GM19452 (cell line): Measurements from ENCODE around the gene DNAH10.
"Not testable (repeated sequence)": the region's sequence is repeated elsewhere in the genome, so short reads cannot be mapped to it uniquely, and the experiment has no call there.

Source experiments
- ATAC-seq: cut with Tn5 transposase; IDR thresholded peaks from one replicate; pipeline ENCODE4 v1.9.1; 2021; ENCODE audit not compliant: unreplicated experiment

DNAH10 gene

DNA sequence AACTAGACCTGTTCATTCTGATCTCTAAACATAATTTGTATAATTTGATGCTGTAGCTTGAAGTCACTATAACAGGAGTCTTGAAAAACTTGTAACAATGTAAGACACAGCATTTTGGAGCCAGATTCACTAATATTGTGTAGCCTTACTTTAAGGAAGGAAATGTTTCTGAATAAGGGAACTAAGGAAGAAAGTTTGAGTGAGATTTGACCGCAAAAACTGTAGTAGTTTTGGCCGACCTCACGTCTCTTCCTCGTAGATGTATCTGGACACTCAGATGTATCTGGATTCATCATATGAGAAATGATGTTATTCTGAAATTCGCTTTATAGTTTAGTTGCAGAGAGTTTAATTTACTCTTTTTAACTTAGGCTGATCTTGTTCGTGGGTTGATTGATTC lies 13.9 kb upstream of the DNAH10 start:
- no peak for ATAC-seq

DNA sequence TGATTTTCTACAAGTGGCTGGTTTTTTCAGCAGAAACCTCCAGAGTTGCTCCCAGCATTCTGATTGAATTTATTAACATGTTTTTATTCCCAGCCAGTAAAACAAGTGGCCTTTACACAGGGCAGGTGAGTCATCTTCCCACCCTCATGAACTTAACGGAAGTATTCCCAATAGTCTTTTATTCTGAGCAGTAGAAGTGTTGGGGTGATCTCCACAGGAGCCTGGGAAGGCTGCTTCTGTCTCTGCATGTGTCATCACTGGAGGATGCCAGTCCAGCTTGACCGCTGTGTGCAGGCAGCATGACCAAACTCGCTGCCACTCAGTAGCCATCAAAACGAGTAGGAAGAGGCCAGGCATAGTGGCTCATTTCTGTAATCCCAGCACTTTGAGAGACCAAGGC lies 13.4 kb upstream of the DNAH10 start:
- no peak for ATAC-seq

DNA sequence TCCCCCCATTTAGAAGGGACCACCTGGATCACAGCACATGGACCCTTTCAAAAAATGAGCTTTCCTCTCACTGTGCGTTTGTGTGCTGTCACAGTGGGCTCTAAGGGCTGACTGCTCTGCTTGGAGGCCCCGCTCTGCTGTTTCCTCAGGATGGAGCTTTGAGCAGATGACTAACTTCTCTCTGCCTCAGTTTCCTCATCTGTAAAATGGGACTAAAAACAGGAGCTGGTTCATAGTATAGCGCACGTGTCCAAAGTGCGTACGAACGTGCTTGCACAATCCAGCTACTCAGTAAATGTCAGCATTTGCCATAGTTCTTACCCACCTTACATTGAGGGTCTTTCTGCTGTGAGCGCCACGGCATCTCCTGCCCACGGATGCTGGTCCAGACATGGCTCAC lies 12.7 kb upstream of the DNAH10 start:
- ATAC-seq, result no peak

DNA sequence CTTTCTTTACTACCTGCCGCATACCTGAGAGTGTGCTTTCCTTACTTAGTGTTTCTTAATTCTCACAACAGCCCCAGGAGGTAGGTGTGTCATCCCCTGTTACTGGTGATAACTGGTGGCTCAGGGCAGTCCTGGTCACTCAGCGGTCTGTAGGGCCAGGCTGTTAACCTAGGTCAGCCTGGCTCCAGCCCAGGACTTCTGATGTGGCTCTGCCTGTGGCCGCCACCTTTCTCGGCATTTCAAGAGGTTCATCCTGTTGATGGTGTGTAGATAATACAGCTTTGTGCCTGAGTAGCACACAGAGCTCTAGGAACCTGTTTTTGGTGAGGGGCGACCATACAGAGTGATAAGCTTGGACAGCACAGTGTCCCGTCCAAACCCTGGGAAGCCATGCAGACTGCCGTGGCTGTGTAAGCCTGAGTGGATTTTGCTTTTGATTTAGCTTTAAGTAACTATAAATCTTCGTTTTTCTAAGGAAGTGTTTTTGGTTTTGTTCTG lies 11.9 kb upstream of the DNAH10 start:
- no peak for ATAC-seq

DNA sequence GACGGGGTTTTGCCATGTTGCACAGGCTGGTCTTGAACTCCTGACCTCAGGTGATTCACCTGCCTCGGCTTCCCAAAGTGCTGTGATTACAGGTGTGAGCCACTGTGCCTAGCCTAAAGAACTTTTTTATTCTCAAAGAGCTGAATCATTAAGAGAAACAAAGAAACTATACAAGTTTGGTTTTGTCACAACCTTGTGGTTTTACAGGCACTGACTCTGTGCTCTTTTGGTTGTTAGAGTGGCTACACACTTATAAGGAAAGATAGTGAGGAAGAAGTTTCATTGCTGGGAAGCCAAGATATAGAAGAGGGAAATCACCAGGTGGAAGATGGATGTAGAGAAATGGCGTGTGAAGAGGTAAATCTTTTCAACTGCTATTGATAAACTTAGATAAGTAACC lies 10.1 kb upstream of the DNAH10 start:
- no peak for ATAC-seq

DNA sequence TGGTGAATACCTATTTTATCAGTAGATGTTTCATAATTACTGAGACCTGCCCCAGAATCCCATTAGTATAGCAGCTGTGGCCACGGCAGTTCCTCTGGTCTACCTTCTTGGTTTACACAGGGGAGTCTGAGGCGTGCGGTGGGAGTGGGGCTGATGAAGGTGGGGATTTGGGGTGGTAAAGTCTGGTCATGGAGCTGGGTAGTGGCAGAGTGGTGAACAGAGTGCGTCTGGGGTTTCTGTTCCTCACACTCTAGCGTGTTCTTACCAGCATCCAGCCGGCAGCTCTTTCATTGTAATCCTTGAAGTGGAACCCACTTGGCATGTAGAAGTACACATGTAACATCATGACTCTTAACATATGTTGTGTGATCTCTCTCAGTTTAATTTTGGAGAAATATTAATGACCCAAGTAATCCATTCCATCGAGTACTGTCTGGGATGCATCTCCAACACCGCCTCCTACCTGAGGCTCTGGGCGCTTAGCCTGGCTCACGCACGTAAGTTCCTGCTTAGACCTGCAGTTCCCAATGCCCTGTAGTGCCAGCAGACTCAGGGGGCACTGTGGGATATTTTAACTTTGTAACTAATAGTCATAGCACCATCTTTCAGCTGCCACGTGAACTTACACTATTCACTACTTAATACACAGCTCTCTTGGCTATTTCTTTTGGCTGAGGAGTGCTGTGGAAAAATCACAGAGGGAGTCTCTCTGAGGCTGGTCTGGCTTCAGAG lies 7.9 kb upstream of the DNAH10 start:
- ATAC-seq, result no peak

DNA sequence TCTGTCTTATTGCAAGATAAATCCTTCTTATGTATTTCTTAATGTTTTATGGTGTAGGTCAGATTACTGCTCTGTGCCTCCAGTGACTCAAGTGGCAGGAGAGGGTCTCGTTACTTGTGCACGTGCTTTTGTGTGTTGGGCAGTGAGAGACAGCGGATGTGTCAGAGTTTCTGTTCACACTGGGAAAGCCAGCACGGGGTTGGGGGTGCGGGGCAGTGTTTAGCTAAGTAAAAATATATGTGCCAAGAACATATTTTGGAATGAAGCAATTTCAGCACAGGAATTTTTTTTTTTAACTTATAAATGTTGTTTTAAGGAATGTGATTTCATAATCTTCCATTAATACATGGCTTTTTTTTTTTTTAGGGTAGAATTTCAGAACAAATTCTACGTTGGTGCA lies 4.5 kb upstream of the DNAH10 start:
- no peak for ATAC-seq

DNA sequence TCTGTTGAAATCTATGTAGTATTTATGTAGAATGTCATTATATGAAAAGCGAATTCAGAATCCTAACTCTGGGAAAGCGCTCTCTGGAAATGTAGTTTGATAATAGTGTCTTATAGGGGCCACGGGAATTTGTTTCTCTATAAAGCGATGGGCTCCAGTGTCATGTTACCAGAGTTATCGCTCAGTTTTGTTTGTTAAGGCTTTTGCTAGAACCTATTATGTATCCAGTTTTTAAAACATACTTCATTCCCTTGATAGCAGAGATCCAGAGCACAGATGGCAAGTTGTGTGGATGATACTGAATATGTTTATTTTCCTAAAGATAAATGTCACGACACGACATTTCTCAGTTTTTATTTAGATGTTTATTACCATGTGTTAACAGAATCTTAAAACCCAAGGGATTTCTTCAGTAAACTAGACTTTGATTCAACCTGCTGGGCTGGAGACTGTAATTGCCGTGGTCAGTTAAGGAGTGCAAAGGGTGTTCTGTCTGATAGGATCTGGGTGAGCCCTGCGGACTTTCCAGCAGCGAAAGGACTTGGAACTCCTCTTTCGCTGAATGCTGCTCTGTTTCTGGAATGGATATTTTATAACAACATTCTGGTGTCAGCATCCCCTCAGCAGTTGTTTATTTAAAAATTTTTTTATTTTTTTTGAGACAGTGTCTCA lies 1.7 kb upstream of the DNAH10 start:
- no peak for ATAC-seq

DNA sequence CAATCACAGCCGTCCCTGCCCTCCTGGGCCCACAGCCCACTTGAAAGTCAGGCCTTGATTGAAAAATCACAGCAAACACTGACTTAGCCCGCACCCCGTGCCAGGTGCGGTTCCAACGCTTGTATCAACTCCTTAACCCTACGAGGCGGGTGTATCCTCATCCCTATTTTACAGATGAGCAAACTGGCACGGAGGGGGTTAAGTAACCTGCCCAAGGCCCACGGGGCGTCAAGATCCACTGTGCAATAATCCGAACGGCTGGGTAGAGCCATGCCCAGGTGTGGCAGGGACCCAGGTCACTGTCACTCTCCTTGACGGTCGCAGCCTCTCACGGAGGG lies 583 bp downstream of the DNAH10 start:
- no peak for ATAC-seq

DNA sequence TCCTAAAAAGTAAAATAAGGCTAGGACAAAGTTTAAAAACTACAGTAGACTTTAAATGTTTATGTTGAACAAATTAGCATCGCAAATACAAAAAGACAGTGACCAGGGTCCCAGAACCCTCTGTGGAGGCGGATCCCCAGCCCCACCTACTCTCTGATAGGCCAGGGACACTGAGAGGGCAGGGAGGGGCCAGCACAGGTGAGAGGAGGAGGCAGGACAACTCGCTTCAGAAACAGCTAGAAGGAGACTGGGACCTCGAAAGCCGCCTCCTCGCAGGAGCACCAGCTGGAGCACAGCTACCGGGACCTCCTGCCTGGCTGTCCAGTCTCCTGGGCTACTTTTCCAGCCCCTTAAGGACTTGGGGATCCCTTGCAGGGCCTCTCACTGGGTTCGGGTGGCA lies 992 bp downstream of the DNAH10 start:
- no peak for ATAC-seq

DNA sequence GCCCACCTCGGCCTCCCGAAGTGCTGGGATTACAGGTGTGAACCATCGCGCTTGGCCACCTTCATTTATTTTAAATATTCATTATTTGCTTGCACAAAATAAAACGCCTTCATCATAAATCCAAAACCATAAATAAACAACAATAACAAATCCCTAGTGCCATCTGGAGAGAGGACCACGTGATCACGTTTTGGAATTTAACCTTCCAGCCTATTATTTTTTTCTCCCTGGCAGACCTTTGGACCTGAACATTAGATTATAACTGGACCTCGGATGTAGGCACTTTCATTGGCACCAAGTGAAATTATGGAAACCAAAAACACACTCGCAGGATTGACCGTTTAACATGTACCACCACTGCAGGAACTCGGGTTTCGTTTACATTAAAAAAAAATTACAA lies 2.0 kb downstream of the DNAH10 start:
- no peak for ATAC-seq

DNA sequence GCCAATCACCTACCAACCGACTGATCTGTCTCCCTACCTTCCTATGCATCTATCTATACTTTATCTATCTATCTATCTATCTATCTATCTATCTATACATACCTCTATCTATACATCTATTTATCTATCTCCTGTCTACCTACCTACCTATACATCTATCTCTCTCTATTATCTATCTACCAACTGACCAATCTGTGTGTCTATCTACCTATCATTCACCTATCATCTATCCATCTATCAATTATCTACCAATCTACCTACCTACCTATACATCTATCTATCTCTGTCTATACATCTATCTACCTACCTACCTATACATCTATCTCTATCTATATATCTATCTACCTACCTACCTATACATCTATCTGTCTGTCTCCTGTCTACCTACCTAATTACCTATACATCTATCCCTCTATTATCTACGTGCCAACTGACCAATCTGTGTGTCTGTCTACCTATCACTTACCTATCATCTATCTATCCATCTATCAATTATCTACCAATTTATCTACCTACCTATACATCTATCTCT lies 3.5 kb downstream of the DNAH10 start:
- ATAC-seq, result no peak

DNA sequence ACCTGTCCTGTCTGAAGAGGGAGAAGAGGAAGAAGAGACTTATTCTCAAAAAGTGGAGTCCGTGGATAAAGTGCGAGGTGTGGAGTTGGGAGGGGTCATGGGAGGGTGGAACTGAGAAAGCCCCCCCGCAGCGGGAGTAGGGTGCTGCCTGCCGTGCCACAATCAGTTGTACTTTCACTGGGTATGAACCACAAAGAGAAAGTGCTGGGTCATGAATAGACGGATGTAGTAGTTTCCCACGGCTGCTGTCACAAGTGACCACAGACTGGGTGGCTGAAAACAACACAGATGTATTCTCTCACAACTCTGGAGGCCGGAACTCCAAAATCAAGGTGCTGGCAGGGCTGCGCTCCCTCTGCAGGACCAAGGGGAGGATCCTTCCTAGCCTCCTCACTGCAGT lies 5.5 kb downstream of the DNAH10 start:
- ATAC-seq, result peak; percentile 90

DNA sequence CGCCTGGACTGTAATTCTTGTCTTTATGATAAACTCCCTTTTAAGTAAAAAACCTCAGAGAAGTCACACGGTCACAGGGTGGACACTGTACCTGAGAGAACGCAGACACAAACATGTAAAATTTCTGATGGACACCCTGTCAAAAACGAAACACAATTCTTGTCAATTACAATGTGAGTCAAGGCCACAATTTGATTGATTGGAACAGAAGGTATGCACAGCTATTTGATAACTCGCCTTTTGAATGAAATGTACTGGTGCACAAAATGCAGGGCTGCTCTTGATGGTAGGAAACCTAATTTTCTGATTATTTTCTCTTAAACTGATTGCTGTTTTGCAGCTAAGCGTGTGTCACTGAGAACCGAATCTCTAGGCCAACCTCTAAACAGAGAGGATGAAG lies 9.2 kb downstream of the DNAH10 start:
- no peak for ATAC-seq

DNA sequence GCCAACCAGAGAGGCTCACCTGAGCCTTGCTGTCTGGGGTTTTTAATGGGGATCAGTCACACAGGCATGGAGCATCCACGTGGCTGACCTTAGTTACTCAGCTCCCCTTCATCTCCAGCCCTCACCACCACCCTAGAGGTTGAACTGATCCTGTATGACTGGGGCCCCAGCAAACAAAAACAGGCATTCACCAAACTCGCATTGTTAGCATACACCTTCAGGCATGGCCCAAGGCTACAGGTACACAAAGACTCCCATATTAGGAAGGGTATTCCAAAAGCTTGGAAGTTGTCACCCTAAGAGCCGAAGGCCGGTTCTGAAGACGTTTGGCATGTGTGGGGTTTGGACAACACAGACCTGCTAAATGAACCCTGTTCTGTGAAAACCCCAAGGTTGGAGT lies 10.0 kb downstream of the DNAH10 start:
- ATAC-seq, result no peak

DNA sequence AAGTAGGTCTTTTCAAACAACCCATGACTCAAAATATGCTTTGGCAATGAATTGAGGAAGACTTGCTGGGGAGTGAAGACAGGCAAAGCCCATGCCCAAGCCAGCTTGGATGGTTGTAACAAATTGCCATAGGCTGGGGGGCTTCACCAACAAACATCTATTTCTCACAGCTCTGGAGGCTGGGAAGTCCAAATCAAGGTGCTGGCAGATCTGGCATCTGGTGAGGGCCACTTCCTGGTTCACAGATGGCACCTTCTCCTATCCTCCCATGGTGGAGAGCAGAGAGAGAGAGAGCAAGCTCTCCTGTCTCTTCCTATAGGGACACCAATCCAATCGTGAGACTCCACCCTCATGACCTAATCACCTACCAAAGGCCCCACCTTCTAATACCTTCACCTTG lies 11.3 kb downstream of the DNAH10 start:
- no peak for ATAC-seq

DNA sequence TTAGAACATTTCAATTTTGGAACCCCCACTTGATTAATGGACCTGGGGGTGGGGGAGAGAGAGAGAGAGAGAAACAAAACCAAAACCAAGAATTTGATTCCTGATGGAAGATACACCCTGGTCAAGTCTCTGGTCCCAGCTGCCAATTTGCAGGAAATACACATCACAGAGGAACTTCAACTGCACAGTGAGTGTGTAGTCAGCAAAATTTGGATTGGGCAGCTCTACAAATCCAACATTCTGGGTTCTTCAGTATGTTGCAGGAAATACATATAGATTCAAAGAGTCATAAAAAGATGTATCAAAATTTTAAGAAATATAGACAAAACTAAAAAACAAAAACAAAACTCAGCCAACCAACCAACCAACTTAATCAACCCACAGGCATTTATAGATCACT lies 17.4 kb downstream of the DNAH10 start:
- ATAC-seq, result no peak

DNA sequence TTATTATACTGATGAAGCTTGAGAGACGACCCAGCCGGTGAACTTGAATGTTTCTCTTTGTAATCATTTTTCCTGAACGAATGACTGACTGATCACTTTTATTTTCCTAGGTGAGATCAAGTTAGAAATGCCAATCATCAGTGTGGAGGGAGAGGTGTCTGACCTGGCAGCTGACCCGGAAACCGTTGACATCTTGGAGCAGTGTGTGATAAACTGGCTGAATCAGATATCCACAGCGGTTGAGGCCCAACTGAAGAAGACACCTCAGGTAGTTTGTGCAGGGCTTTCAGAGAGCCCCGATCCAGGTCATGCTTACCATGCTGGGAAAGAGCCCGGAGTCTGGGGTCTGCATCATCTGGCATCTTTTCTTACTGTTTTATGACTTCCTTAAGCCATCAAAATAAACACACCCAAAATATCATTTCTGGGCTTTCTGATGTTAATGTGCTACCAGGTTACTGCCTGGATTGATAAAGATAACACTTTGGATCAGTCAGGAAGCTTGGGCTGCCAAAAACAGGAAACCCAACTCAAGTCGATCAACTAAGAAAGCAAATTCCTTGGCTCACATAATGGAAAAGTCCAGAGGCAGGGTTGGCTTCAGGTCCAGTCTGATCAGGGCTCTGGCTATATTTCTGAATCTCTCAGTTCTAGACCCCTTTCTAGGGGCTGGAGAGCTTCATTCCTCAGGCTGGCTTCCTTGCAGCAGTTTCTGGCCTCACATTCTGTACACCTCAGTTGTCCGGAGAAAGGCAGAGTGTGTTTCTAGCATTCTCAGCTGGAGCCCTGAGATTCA lies 21.1 kb downstream of the DNAH10 start:
- ATAC-seq, result no peak

DNA sequence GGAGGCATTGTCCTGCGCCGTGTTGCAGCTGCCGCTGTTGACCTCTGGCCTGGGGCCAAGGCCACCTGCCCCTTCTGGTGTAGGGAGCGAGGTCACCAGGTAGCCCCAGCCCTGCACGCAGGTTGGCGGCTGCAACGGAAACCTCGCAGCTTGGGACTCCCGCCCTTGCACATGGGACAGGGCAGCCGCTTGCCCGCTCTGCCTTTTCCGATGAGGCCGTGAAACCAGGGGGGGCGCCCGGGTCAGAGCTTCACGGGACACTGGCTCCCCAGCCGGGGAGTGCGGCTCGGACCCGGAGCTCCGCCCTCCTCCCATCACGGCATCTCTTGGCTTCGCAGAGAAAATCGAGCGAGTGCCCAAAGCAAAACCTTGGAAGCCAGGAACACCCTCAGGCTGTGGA lies 25.4 kb downstream of the DNAH10 start:
- no peak for ATAC-seq

DNA sequence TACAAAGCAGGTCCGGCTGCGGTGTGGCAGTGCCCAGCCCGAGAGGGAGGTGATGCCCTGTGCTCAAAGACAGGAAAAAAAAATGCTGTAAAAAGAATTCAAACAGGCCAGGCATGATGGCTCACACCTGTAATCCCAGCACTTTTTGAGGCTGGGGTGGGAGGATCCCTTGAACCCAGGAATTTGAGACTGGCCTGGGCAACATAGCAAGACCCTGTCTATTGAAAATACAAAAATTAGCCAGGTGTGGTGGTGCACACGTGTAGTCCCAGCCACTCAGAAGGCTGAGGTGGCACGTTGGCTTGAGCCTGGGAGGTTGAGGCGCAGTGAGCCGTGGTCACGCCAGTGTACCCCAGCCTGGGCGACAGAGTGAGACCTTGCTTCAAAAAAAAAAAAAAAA lies 26.4 kb downstream of the DNAH10 start:
- ATAC-seq, result no peak

DNA sequence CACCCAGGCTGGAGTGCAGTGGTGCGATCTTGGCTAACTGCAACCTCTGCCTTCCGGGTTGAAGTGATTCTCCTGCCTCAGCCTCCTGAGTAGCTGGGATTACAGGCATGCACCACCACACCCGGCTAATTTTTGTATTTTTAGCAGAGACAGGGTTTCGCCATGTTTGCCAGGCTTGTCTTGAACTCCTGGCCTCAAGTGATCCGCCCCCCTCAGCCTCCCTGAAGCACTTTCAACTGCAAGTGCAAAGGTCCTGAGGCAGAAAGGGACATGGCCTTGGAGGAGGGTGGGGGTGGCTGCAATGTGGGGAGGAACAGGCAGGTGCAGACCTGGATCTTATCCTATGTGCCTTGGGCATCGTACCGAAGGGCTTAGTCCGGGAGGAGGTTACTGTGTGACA lies 27.3 kb downstream of the DNAH10 start:
- not testable (repeated sequence) for ATAC-seq
